Large intestine (tissue), 3 donors: ENCODE data around the gene COX6B2. TPM values are rescaled to one million over a fixed set of nuclear protein-coding genes. Genes with fewer than 3 reads are reported as not detected.

Source experiments
- DNase-seq, 2 donors: peaks; one replicate each; pipeline versions ENCODE4 v3.0.0 to v3.0.0-alpha.2; 2013
- H3K27ac ChIP-seq: one replicate; pipeline ENCODE4 v1.5.1; 2013; ENCODE audit warnings: low read length
- H3K27me3 ChIP-seq: 2 replicates; pipeline ENCODE4 v1.6.1; 2013; ENCODE audit warnings: low read length; ENCODE audit not compliant: control insufficient read depth, insufficient read depth
- H3K36me3 ChIP-seq: 2 replicates; pipeline ENCODE4 v1.6.1; 2013; ENCODE audit warnings: low read length; ENCODE audit not compliant: control insufficient read depth, insufficient read depth
- H3K4me1 ChIP-seq: one replicate; pipeline ENCODE4 v1.6.1; 2013; ENCODE audit warnings: low read length; ENCODE audit not compliant: control insufficient read depth, insufficient read depth
- H3K4me3 ChIP-seq: one replicate; pipeline ENCODE4 v1.5.1; 2013; ENCODE audit warnings: low read length
- H3K9me3 ChIP-seq: one replicate; pipeline ENCODE4 v1.6.1; 2013; ENCODE audit warnings: mild to moderate bottlenecking, low read depth, low read length, moderate library complexity; ENCODE audit not compliant: control insufficient read depth
- WGBS: methylation state at CpG from one replicate; pipeline ENCODE4 v1.1.5; 2013; ENCODE audit warnings: low lambda C conversion rate; ENCODE audit not compliant: insufficient coverage; 5-methylcytosine and 5-hydroxymethylcytosine counted together
- polyA plus RNA-seq: library from polyadenylated mRNA; unstranded; fragments of 120-200 nt; gene quantifications from one replicate; pipeline ENCODE4 v1.2.1, GENCODE V29; 2013

COX6B2 gene
- polyA plus RNA-seq, 1 donor: 1.3 TPM

GRCh38 chr19:55389386-55390317 is 35.1 kb upstream of the COX6B2 start:
- Histone ChIP-seq H3K4me1 (peaks cover 20% of the 10 kb centered on the region), H3K36me3 (peaks cover 49% of the 10 kb centered on the region), H3K27ac (no peak overlapping the region), H3K9me3 (no peaks in the 10 kb centered on the region), H3K4me3 (no peak overlapping the region), H3K27me3 (no peaks in the 10 kb centered on the region)
- no CpG with 5 or more reads among the region's 21 CpGs for WGBS
- no peak for DNase-seq

GRCh38 chr19:55387736-55388497 is 33.4 kb upstream of the COX6B2 start:
- DNase-seq: no peak
- H3K9me3 ChIP-seq: no peaks in the 10 kb centered on the region
- H3K4me1 ChIP-seq: peaks cover 30% of the 10 kb centered on the region
- no CpG with 5 or more reads among the region's 24 CpGs for WGBS
- no peaks in the 10 kb centered on the region for H3K27me3 ChIP-seq
- H3K36me3 ChIP-seq: peaks cover 49% of the 10 kb centered on the region
- H3K4me3 ChIP-seq: peak overlapping the region; percentile 90
- no peak overlapping the region for H3K27ac ChIP-seq

GRCh38 chr19:55386493-55386971 is 32.0 kb upstream of the COX6B2 start:
- Histone ChIP-seq H3K4me3 (peak overlapping the region; percentile 90), H3K36me3 (peaks cover 44% of the 10 kb centered on the region), H3K27ac (peak overlapping the region; percentile 57), H3K27me3 (no peaks in the 10 kb centered on the region), H3K4me1 (peaks cover 30% of the 10 kb centered on the region), H3K9me3 (no peaks in the 10 kb centered on the region)
- no peak for DNase-seq
- WGBS: no CpG with 5 or more reads among the region's 33 CpGs

GRCh38 chr19:55385724-55386492 is 31.4 kb upstream of the COX6B2 start, which contains the start of gene RPL28:
Gene RPL28 (plus strand): TSS chr19:55385932. CDS start chr19:55386358, 426 bp downstream.
- H3K4me1 ChIP-seq: peaks cover 30% of the 10 kb centered on the region

GRCh38 chr19:55384920-55385723 is 30.6 kb upstream of the COX6B2 start:
- peak overlapping the region; percentile 92 for H3K27ac ChIP-seq
- H3K4me1 ChIP-seq: peaks cover 30% of the 10 kb centered on the region
- H3K27me3 ChIP-seq: no peaks in the 10 kb centered on the region
- H3K4me3 ChIP-seq: peak overlapping the region; percentile 90
- no peaks in the 10 kb centered on the region for H3K9me3 ChIP-seq
- H3K36me3 ChIP-seq: peaks cover 32% of the 10 kb centered on the region
- WGBS: no CpG with 5 or more reads among the region's 34 CpGs
- peak; percentile 94 to 97 for DNase-seq

More at GRCh38 chr19:55385724-55386492, 31.4 kb upstream of the COX6B2 start, which contains the start of gene RPL28:
- Histone ChIP-seq H3K4me3 (peak within 1 kb of the TSS; percentile 90), H3K9me3 (no peaks in the 10 kb centered on the region), H3K36me3 (peaks cover 38% of the 10 kb centered on the region), H3K27me3 (no peaks in the 10 kb centered on the region), H3K27ac (peak within 1 kb of the TSS; percentile 92)
- peak; percentile 98 to 99 for DNase-seq
- no CpG with 5 or more reads among the region's 68 CpGs for WGBS

GRCh38 chr19:55384131-55384919 is 29.8 kb upstream of the COX6B2 start, which contains the start of gene TMEM238:
Gene TMEM238 (minus strand): TSS chr19:55384292. CDS start chr19:55384259, 33 bp downstream.
- peaks cover 24% of the 10 kb centered on the region for H3K36me3 ChIP-seq
- peak within 1 kb of the TSS; percentile 90 for H3K4me3 ChIP-seq
- no peaks in the 10 kb centered on the region for H3K27me3 ChIP-seq
- peak in 1 of 2 donors; percentile 83 for DNase-seq
- H3K4me1 ChIP-seq: peaks cover 30% of the 10 kb centered on the region
- H3K27ac ChIP-seq: peak within 1 kb of the TSS; percentile 92
- WGBS: no CpG with 5 or more reads among the region's 72 CpGs
- no peaks in the 10 kb centered on the region for H3K9me3 ChIP-seq

GRCh38 chr19:55383279-55384130 is 29.0 kb upstream of the COX6B2 start:
- H3K4me3 ChIP-seq: peak overlapping the region; percentile 44
- no peaks in the 10 kb centered on the region for H3K27me3 ChIP-seq
- H3K9me3 ChIP-seq: no peaks in the 10 kb centered on the region
- no CpG with 5 or more reads among the region's 88 CpGs for WGBS
- peak in 1 of 2 donors; percentile 80 for DNase-seq
- peaks cover 30% of the 10 kb centered on the region for H3K4me1 ChIP-seq
- H3K36me3 ChIP-seq: peaks cover 16% of the 10 kb centered on the region
- peak overlapping the region; percentile 55 for H3K27ac ChIP-seq

- Histone ChIP-seq H3K4me3 (no peak overlapping the region), H3K27ac (no peak overlapping the region), H3K36me3 (peaks cover 7% of the 10 kb centered on the region), H3K27me3 (peaks cover 5% of the 10 kb centered on the region), H3K4me1 (peaks cover 21% of the 10 kb centered on the region), H3K9me3 (no peaks in the 10 kb centered on the region)
- no CpG with 5 or more reads among the region's 3 CpGs for WGBS
- DNase-seq: no peak
These were observed 28.1 kb upstream of the COX6B2 start for GRCh38 chr19:55382522-55383054.
